ENCODE data around the gene HACD2.

Gene HACD2

DNA sequence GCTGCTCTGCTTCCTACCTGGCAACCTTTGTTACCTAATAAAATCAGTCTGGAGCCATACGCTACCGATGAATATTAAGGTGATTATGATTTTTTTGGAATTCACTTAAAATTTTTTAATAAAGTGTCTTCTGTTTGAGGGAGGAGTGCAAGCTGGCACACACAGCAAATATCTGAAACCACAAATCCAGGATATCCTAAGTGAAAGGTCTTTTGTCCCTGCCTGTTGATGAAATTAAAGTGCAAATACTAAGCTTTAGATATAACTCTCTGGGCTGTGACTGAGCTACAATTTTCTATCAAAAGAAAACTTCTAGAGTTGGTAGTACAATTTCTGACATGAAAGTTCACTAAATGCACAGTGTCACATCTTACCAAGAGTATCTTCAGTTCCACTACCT lies 23.7 kb downstream of the HACD2 start:
- no peak overlapping the region for H3K27ac ChIP-seq (ENCODE audit: poor library complexity, severe bottlenecking)
- DNase-seq (ENCODE audit: low spot score) (no peak), ATAC-seq (ENCODE audit: low read depth) (no peak)
- no peaks in the 10 kb centered on the region for H3K27me3 ChIP-seq (ENCODE audit: insufficient read depth, poor library complexity, severe bottlenecking)
- TF ChIP-seq, protein P1, sequence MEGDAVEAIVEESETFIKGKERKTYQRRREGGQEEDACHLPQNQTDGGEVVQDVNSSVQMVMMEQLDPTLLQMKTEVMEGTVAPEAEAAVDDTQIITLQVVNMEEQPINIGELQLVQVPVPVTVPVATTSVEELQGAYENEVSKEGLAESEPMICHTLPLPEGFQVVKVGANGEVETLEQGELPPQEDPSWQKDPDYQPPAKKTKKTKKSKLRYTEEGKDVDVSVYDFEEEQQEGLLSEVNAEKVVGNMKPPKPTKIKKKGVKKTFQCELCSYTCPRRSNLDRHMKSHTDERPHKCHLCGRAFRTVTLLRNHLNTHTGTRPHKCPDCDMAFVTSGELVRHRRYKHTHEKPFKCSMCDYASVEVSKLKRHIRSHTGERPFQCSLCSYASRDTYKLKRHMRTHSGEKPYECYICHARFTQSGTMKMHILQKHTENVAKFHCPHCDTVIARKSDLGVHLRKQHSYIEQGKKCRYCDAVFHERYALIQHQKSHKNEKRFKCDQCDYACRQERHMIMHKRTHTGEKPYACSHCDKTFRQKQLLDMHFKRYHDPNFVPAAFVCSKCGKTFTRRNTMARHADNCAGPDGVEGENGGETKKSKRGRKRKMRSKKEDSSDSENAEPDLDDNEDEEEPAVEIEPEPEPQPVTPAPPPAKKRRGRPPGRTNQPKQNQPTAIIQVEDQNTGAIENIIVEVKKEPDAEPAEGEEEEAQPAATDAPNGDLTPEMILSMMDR (IDR thresholded peaks at IDR 0.05; ENCODE audit: poor library complexity, severe bottlenecking), result no peak
- no peak overlapping the region for H3K4me3 ChIP-seq (ENCODE audit: severe bottlenecking)
- no peaks in the 10 kb centered on the region for H3K4me1 ChIP-seq (ENCODE audit: insufficient read depth, poor library complexity, severe bottlenecking)
- peaks cover 36% of the 10 kb centered on the region for H3K36me3 ChIP-seq (ENCODE audit: low read depth)
- H3K9me3 ChIP-seq (ENCODE audit: severe bottlenecking), result no peaks in the 10 kb centered on the region

DNA sequence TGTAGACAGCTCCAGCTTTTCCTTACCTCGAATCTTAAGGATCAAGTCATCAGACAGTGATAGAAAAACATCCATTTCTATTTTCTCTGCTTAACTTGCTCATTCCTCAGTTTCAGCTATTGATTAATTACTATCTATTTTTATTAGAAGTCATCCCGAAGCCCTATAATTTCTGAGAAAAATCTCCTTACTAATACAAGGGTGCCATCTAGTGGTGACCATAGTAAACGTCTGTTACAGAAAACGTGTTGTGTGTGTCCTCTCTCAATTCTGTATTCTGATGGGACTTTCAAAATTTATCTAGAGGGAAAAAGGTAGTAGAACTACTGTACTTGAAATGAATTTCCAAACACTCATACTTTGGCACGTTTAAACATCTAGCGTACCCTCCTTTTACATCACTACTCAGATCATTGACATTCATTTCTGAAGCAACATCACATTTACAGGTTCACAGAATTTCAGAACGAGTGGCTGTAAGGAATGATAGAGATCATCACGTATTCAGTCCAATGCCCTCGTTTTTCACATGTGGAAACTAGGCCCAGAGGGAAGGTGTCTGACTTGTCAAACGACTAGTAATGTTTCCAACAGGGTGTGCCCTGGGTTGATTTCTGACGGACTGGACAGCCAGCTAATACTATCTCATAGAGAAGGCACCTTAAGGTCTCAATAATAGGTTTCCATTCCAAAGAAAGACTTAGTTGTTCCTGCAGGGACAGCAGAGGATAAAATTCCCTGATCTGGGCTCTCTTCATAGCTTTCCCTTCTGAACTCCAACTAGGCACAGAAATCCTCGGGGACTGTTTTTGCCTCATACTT lies 25.6 kb downstream of the HACD2 start:
- Histone ChIP-seq H3K4me1 (ENCODE audit: insufficient read depth, poor library complexity, severe bottlenecking) (no peaks in the 10 kb centered on the region), H3K4me3 (ENCODE audit: severe bottlenecking) (no peak overlapping the region), H3K27ac (ENCODE audit: poor library complexity, severe bottlenecking) (no peak overlapping the region), H3K9me3 (ENCODE audit: severe bottlenecking) (peaks cover 8% of the 10 kb centered on the region), H3K27me3 (ENCODE audit: insufficient read depth, poor library complexity, severe bottlenecking) (no peaks in the 10 kb centered on the region), H3K36me3 (ENCODE audit: low read depth) (peaks cover 44% of the 10 kb centered on the region)
- TF ChIP-seq, protein P1 (IDR thresholded peaks at IDR 0.05; ENCODE audit: poor library complexity, severe bottlenecking), result peak; percentile 87
- ATAC-seq (ENCODE audit: low read depth) (peak; percentile 17; the same call in 1 of the 3 replicates), DNase-seq (ENCODE audit: low spot score) (no peak)

DNA sequence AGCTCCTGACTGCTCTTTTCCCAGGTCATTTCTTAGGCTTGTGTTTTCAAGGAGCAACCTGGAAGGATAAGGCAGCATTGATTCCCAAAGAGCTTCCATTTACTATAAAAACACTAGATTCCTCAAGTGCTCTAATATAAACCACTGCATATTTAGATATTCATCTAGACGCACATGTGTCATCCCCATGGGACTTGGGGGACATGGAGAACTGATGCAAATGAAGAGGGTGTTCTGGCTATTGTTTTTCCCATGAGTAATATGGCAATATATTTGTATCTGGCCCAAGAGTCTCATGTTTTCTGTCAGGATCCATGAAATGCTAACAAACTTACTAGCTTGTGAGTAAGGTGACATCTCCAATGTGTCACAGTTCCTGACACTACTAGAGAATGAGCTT lies 31.3 kb downstream of the HACD2 start:
- Histone ChIP-seq H3K4me3 (ENCODE audit: severe bottlenecking) (no peak overlapping the region), H3K27me3 (ENCODE audit: insufficient read depth, poor library complexity, severe bottlenecking) (no peaks in the 10 kb centered on the region), H3K4me1 (ENCODE audit: insufficient read depth, poor library complexity, severe bottlenecking) (no peaks in the 10 kb centered on the region), H3K9me3 (ENCODE audit: severe bottlenecking) (peaks cover 17% of the 10 kb centered on the region), H3K36me3 (ENCODE audit: low read depth) (peaks cover 64% of the 10 kb centered on the region), H3K27ac (ENCODE audit: poor library complexity, severe bottlenecking) (no peak overlapping the region)
- ATAC-seq (ENCODE audit: low read depth), result no peak
- TF ChIP-seq, protein P1 (IDR thresholded peaks at IDR 0.05; ENCODE audit: poor library complexity, severe bottlenecking), result no peak
- no peak for DNase-seq (ENCODE audit: low spot score)

DNA sequence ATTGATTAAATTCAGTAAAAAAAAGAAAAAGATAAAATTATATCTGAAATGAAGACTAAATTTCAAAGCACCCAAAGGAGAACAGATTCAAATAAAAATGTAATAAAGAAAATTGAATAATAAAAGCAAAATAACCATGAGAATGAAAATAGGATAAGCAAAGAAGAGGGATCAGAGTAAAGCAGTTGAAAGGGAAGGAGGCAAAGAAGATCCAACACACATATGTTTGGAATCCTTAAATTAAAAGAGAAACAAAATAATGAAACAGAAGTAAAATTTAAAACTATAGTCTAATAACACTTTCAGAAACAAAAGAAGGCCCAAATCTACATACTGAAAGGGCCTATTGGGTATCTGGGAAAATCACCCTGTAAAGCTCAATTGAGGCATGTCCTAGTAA lies 32.1 kb downstream of the HACD2 start:
- no peak overlapping the region for H3K4me3 ChIP-seq (ENCODE audit: severe bottlenecking)
- no peak for DNase-seq (ENCODE audit: low spot score)
- peaks cover 60% of the 10 kb centered on the region for H3K36me3 ChIP-seq (ENCODE audit: low read depth)
- no peak overlapping the region for H3K27ac ChIP-seq (ENCODE audit: poor library complexity, severe bottlenecking)
- peaks cover 17% of the 10 kb centered on the region for H3K9me3 ChIP-seq (ENCODE audit: severe bottlenecking)
- ATAC-seq (ENCODE audit: low read depth), result no peak
- TF ChIP-seq, protein P1 (IDR thresholded peaks at IDR 0.05; ENCODE audit: poor library complexity, severe bottlenecking), result no peak
- no peaks in the 10 kb centered on the region for H3K27me3 ChIP-seq (ENCODE audit: insufficient read depth, poor library complexity, severe bottlenecking)
- no peaks in the 10 kb centered on the region for H3K4me1 ChIP-seq (ENCODE audit: insufficient read depth, poor library complexity, severe bottlenecking)

DNA sequence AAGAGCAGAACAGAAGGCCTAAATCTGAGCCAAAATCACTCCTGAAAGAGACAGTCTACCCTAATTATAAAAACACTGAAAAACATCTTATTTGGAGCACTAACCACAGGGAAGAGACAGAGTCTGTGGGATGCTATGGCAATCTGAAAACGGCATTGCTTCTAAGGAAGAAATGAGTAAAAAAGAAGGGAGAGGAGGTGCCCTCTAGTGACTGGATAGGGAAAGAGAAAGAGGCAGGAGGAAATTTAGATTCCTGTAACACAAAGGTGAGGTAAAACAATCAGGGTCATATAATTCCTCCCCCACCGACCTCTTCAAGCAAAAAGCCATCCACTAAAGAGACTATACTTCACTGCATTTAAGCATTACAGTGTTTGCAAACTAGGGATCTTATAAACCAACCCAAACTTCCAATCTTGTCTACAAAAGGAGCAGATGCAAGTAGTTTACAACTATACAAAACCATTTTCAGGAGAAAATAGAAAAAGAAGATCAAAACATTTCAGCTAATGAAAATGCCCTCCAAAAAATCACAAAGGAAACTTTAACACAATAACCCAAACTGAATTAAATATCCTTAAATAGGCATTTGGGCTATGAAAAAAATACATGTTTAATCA lies 32.6 kb downstream of the HACD2 start:
- TF ChIP-seq, protein P1 (IDR thresholded peaks at IDR 0.05; ENCODE audit: poor library complexity, severe bottlenecking), result peak; percentile 65
- no peak for ATAC-seq (ENCODE audit: low read depth)
- Histone ChIP-seq H3K27me3 (ENCODE audit: insufficient read depth, poor library complexity, severe bottlenecking) (no peaks in the 10 kb centered on the region), H3K4me3 (ENCODE audit: severe bottlenecking) (no peak overlapping the region), H3K27ac (ENCODE audit: poor library complexity, severe bottlenecking) (no peak overlapping the region), H3K9me3 (ENCODE audit: severe bottlenecking) (peaks cover 17% of the 10 kb centered on the region), H3K4me1 (ENCODE audit: insufficient read depth, poor library complexity, severe bottlenecking) (peaks cover under 1% of the 10 kb centered on the region), H3K36me3 (ENCODE audit: low read depth) (peaks cover 57% of the 10 kb centered on the region)
- DNase-seq (ENCODE audit: low spot score), result no peak

Measured in RWPE2 (cell line).